GM20000 (cell line): ENCODE measurements around the gene KCND3.

Source experiments
- DNase-seq: peaks from one replicate; pipeline ENCODE4 v3.0.0; 2012; ENCODE audit warnings: low spot score
- TF ChIP-seq, protein P1 (sequence below): IDR thresholded peaks from 2 replicates; pipeline ENCODE4 v1.5.1; 2012; ENCODE audit warnings: mild to moderate bottlenecking, control low read depth; ENCODE audit errors: extremely low read depth, missing control alignments

Gene KCND3

DNA sequence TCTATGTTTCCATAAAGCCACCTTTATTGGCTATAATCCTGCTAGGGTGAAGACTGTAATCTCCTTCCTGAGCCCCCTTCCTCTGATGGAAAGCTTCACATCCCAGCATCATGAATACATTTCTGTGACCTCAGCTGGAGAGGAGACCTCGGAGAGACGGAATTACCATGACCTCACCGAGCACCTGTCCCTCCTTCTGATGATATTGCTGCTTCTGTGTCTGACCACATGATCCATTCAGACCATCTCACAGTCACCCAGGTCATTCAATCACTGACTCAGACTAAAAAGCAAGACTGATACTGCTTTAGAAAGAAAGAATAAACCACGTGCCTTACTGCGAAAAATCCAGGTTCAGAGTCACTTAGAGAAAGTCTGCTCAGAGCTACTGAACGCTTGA is 8.8 kb downstream of the KCND3 start:
- TF ChIP-seq, protein P1, sequence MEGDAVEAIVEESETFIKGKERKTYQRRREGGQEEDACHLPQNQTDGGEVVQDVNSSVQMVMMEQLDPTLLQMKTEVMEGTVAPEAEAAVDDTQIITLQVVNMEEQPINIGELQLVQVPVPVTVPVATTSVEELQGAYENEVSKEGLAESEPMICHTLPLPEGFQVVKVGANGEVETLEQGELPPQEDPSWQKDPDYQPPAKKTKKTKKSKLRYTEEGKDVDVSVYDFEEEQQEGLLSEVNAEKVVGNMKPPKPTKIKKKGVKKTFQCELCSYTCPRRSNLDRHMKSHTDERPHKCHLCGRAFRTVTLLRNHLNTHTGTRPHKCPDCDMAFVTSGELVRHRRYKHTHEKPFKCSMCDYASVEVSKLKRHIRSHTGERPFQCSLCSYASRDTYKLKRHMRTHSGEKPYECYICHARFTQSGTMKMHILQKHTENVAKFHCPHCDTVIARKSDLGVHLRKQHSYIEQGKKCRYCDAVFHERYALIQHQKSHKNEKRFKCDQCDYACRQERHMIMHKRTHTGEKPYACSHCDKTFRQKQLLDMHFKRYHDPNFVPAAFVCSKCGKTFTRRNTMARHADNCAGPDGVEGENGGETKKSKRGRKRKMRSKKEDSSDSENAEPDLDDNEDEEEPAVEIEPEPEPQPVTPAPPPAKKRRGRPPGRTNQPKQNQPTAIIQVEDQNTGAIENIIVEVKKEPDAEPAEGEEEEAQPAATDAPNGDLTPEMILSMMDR: no peak
- DNase-seq: no peak

DNA sequence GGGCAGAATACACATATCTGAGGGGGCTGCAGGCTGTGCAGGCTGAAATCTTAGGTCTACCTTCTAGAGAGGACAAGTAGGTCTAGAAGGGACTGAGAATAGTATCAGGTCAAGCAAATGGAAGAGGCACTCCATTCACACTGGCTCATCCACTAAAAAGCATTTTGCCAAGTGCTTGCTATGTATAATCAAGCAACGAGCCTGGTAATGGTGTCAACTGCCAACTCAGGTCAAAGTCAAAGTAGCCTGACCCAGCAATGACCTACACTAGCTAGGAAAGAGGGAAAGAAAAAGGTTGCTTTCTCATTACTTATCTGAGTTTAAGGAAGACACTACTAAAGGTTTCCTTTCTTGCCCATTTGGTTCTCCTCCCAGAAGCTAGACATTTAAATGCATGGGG is 10.8 kb downstream of the KCND3 start:
- TF ChIP-seq, protein P1: no peak
- DNase-seq: no peak

DNA sequence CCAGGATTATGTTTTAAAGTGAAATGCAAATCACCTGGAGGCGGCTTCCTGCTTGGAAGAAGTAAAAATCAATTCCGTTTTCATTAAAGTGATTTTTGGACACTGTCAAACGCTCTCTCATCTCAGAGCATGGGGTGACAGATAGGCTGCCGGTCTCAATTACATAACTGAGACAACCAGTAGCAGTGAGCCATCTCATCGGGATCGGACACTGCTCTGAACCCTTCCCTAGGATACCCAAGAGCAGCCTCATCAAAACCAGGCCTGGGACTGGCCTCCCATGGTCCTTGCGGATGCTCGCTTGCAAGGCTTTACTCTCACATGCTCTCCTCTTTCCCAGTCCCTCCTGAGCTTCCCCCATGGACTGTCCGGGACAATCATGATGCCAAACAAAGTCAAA is 12.1 kb downstream of the KCND3 start:
- TF ChIP-seq, protein P1: no peak
- DNase-seq: no peak

DNA sequence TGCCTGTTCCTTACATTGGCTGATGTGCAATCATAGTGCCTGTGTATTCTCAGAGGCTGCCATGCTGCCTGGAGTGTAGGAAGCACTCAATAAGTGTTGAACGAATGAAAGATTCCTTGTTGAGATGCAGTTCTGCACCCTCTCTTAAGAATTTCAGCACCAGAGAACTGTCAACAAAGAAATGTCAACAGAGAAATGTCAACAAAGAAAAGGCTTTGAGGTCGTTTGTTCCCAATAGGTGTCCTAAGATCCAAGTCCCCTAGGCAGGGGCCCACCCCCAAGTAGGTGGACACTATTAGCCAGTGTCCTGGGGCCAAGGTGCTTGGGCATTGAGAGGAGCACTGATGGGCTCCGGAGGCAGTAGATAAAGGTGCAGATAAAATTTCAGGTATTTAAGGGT is 12.6 kb downstream of the KCND3 start:
- DNase-seq: no peak
- TF ChIP-seq, protein P1: no peak

DNA sequence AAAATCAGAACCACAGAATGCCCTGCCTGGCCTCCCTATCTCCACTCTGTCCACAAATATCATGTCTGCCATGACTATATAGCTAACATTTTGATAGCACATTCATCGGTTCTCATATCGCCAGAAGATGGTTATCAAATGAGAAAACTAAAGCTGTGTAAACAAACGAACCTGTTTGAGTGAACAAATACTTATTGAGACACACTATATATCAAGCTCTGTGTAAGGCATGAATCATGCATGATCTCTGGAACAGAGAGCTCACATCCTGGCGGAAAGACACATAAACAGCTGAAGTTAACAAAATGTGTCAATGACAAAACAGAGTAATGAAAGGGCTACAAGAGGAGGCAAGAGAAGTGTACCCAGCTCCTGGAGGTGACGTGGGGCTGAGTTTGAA is 13.1 kb downstream of the KCND3 start:
- no peak for DNase-seq
- TF ChIP-seq, protein P1: no peak

DNA sequence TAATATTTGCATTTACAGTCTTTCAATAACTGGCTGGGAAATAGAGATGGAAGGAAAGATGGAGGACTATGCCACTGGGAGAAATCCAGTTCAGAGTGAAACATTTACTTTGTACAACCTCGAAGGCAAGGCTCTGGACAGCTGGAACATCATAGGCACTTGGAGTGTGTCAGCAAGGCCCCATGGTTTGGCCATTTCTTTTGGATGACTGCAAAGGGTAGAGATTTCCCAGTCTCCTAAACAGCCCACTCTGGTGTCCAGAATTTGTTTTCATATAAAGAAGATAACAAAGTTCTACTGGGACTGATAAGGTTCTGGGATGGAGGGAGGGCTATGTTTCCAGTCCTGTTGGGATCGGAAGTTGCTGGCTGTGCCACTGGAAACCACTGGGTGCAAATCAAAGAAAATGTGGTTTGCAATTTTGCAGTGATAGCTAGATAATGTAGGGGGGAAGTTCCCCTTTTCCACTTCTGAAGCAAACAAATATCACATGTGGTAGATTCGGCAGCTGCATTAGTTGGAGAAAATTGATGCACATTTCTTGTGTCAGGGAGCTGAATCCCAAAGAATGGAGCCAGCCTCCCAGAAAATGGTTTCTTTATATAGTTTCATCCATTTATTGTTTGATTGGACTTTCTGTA is 16.2 kb downstream of the KCND3 start:
- TF ChIP-seq, protein P1: no peak
- DNase-seq: no peak

DNA sequence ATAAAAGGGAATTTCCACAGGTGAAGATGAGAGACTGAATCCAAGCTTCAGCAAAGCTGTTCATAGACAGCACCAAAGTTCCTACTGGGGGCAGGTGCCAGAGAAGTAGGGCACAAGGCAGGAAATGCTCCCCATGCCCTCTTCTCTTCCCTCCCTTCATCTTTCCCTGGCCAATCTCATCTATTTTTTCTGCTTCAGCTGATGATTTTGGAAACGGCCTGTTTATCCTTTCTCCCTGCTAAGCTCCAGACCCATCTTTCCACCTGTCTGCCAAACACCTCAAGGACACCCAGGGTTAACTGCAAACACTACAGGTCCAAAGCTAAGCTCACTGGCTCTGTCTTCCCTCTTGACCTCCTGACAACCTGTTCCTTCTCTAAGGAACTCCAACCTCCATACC is 18.1 kb downstream of the KCND3 start:
- TF ChIP-seq, protein P1: no peak
- DNase-seq: no peak
